Gastrocnemius medialis (tissue), 4 donors: Measurements from ENCODE around the gene GUCA1C.

Experiments used
- POLR2A ChIP-seq, 2 donors: fragments of 450-650 bp; IDR thresholded peaks; one replicate each; pipeline ENCODE4 v1.6.1; 2017; ENCODE audit warnings: antibody characterized with exemption in 2 of 2, mild to moderate bottlenecking in 2 of 2, moderate library complexity in 2 of 2
- TF ChIP-seq, protein P1 (sequence below), 5 experiments: fragments of 450-650 bp in 3 of 5; fragments of 200-600 bp in 2 of 5; sonication (generic) in 2 of 5; IDR thresholded peaks in 4 of 5; conservative IDR thresholded peaks in 1 of 5; 1 replicate in 4 of 5; 2 replicates in 1 of 5; pipeline ENCODE4 v1.5.1; 2016 to 2019; ENCODE audit warnings: antibody characterized with exemption in 5 of 5, mild to moderate bottlenecking in 3 of 5, moderate library complexity in 3 of 5

DNA sequence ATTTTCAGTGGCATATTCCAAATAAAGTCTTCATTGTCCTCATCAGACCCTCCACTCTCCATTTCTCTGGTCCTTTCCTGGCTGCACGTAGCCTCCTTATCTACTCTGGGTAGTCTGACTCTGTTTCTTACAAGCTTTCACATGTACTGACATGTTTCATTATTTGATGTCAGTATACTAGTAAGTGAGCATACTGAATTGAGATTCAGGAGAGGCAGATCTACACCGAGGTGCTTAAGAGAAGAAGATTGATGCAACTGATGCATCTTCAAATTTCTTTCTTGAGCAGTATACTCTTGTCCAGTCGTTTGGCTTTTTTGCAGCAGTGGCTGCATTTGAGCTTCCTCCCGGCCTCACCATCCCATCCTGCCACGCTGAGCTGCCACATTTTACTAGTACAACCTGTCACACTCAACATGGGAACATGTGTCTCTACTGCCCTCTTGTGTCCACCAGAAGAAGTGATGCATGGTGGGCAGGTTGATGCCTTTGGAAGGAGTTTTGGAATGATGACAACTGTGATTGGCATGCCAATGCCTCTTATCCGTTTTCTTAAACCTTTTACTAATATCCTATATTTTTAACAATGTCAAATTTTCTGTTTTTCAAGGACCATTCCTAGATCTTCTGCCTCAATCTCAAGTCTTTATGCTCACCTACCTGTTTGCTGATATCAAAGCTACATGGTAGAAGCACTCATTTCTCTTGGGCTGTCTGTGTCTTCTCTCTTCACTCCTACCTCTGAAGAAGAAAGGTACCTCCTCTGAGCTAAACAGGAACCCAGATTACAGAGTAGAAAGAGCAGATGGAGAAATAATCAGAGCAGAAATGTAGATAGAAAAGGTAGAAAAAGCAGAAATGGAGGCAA, 38.7 kb downstream of the GUCA1C start:
- TF ChIP-seq, protein P1, sequence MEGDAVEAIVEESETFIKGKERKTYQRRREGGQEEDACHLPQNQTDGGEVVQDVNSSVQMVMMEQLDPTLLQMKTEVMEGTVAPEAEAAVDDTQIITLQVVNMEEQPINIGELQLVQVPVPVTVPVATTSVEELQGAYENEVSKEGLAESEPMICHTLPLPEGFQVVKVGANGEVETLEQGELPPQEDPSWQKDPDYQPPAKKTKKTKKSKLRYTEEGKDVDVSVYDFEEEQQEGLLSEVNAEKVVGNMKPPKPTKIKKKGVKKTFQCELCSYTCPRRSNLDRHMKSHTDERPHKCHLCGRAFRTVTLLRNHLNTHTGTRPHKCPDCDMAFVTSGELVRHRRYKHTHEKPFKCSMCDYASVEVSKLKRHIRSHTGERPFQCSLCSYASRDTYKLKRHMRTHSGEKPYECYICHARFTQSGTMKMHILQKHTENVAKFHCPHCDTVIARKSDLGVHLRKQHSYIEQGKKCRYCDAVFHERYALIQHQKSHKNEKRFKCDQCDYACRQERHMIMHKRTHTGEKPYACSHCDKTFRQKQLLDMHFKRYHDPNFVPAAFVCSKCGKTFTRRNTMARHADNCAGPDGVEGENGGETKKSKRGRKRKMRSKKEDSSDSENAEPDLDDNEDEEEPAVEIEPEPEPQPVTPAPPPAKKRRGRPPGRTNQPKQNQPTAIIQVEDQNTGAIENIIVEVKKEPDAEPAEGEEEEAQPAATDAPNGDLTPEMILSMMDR (IDR thresholded peaks at IDR 0.05 in 4 of 5, conservative IDR thresholded peaks at IDR 0.05 in 1 of 5) = peak; percentile 48 to 74 (median 60)
- TF ChIP-seq POLR2A (IDR thresholded peaks at IDR 0.05) = no peak
